Mesodermal cell (in vitro differentiated cells): Measurements from ENCODE around the gene MYO16.

Experiments
- H3K27ac ChIP-seq: 2 replicates; pipeline ENCODE4 v1.7.0; 2013; ENCODE audit warnings: mild to moderate bottlenecking, low read depth, low read length, moderate library complexity; ENCODE audit not compliant: severe bottlenecking
- H3K36me3 ChIP-seq: 2 replicates; pipeline ENCODE4 v1.7.1; 2013; ENCODE audit warnings: mild to moderate bottlenecking, low read length, moderate library complexity; ENCODE audit not compliant: control insufficient read depth, insufficient read depth
- H3K4me1 ChIP-seq: one replicate; pipeline ENCODE4 v1.7.1; 2013; ENCODE audit warnings: mild to moderate bottlenecking, low read length; ENCODE audit not compliant: insufficient read depth, control insufficient read depth, poor library complexity, severe bottlenecking
- H3K4me3 ChIP-seq: 2 replicates; pipeline ENCODE4 v1.7.0; 2013; ENCODE audit warnings: low read length, control low read depth, mild to moderate bottlenecking; ENCODE audit not compliant: insufficient read depth, poor library complexity, severe bottlenecking; ENCODE audit errors: extremely low read depth
- H3K9me3 ChIP-seq: 2 replicates; pipeline ENCODE4 v1.7.1; 2013; ENCODE audit warnings: mild to moderate bottlenecking, low read length, moderate library complexity; ENCODE audit not compliant: control insufficient read depth
- WGBS, 2 experiments: methylation state at CpG; one replicate each; pipeline ENCODE4 v1.1.5; 2013; ENCODE audit warnings: missing lambda C conversion rate in 2 of 2; ENCODE audit not compliant: insufficient coverage in 2 of 2; 5-methylcytosine and 5-hydroxymethylcytosine counted together

Gene MYO16

GRCh38 chr13:109224033-109224432, 594.6 kb downstream of the MYO16 start:
- WGBS, 2 experiments, result 86 to 91% methylated on average over 4 of the region's 4 CpGs
- no peaks in the 10 kb centered on the region for H3K36me3 ChIP-seq
- H3K4me1 ChIP-seq, result no peaks in the 10 kb centered on the region
- no peak overlapping the region for H3K27ac ChIP-seq
- H3K4me3 ChIP-seq, result no peak overlapping the region
- peaks cover 5% of the 10 kb centered on the region for H3K9me3 ChIP-seq

- 100% methylated on average over 1 of the region's 1 CpG for WGBS, 2 experiments
These were observed 597.2 kb downstream of the MYO16 start for GRCh38 chr13:109226631-109227030.

GRCh38 chr13:109227344-109227940, 598.0 kb downstream of the MYO16 start:
- Histone ChIP-seq H3K36me3 (no peaks in the 10 kb centered on the region), H3K4me3 (no peak overlapping the region), H3K4me1 (no peaks in the 10 kb centered on the region), H3K27ac (no peak overlapping the region), H3K9me3 (peaks cover 16% of the 10 kb centered on the region)
- WGBS, 2 experiments, result 60 to 100% methylated on average over 1 to 2 of the region's 5 CpGs

More at GRCh38 chr13:109226631-109227030, 597.2 kb downstream of the MYO16 start:
- H3K27ac ChIP-seq, result no peak overlapping the region
- no peaks in the 10 kb centered on the region for H3K36me3 ChIP-seq
- peaks cover 16% of the 10 kb centered on the region for H3K9me3 ChIP-seq
- no peaks in the 10 kb centered on the region for H3K4me1 ChIP-seq
- no peak overlapping the region for H3K4me3 ChIP-seq

GRCh38 chr13:109228211-109228610, 598.8 kb downstream of the MYO16 start:
- H3K36me3 ChIP-seq, result no peaks in the 10 kb centered on the region
- 88 to 94% methylated on average over 1 to 3 of the region's 3 CpGs for WGBS, 2 experiments
- no peak overlapping the region for H3K27ac ChIP-seq
- no peaks in the 10 kb centered on the region for H3K4me1 ChIP-seq
- H3K4me3 ChIP-seq, result no peak overlapping the region
- peaks cover 16% of the 10 kb centered on the region for H3K9me3 ChIP-seq

- WGBS, 2 experiments, result 93% methylated on average over 1 of the region's 1 CpG
These were observed 602.5 kb downstream of the MYO16 start for GRCh38 chr13:109231888-109232287.

GRCh38 chr13:109233293-109233692, 603.9 kb downstream of the MYO16 start:
- 78 to 100% methylated on average over 2 to 3 of the region's 5 CpGs for WGBS, 2 experiments

More at GRCh38 chr13:109231888-109232287, 602.5 kb downstream of the MYO16 start:
- Histone ChIP-seq H3K27ac (no peak overlapping the region), H3K4me1 (no peaks in the 10 kb centered on the region), H3K36me3 (no peaks in the 10 kb centered on the region), H3K4me3 (no peak overlapping the region), H3K9me3 (peaks cover 12% of the 10 kb centered on the region)

GRCh38 chr13:109235901-109236300, 606.5 kb downstream of the MYO16 start:
- Histone ChIP-seq H3K36me3 (no peaks in the 10 kb centered on the region), H3K9me3 (no peaks in the 10 kb centered on the region), H3K27ac (no peak overlapping the region), H3K4me3 (no peak overlapping the region), H3K4me1 (no peaks in the 10 kb centered on the region)
- 94 to 96% methylated on average over 5 of the region's 6 CpGs for WGBS, 2 experiments

More at GRCh38 chr13:109233293-109233692, 603.9 kb downstream of the MYO16 start:
- no peak overlapping the region for H3K4me3 ChIP-seq
- peaks cover 12% of the 10 kb centered on the region for H3K9me3 ChIP-seq
- no peaks in the 10 kb centered on the region for H3K4me1 ChIP-seq
- no peak overlapping the region for H3K27ac ChIP-seq
- H3K36me3 ChIP-seq, result no peaks in the 10 kb centered on the region

GRCh38 chr13:109241160-109241559, 611.7 kb downstream of the MYO16 start:
- H3K9me3 ChIP-seq, result peaks cover 7% of the 10 kb centered on the region
- WGBS, 2 experiments, result 89 to 100% methylated on average over 2 of the region's 2 CpGs

GRCh38 chr13:109243311-109243951, 614.0 kb downstream of the MYO16 start:
- 55 to 71% methylated on average over 5 to 8 of the region's 9 CpGs for WGBS, 2 experiments
- Histone ChIP-seq H3K4me3 (no peak overlapping the region), H3K9me3 (peaks cover 7% of the 10 kb centered on the region), H3K4me1 (peaks cover 14% of the 10 kb centered on the region), H3K36me3 (no peaks in the 10 kb centered on the region), H3K27ac (peak overlapping the region; percentile 98)

More at GRCh38 chr13:109241160-109241559, 611.7 kb downstream of the MYO16 start:
- peaks cover 14% of the 10 kb centered on the region for H3K4me1 ChIP-seq
- no peak overlapping the region for H3K4me3 ChIP-seq
- no peaks in the 10 kb centered on the region for H3K36me3 ChIP-seq
- H3K27ac ChIP-seq, result no peak overlapping the region

- Histone ChIP-seq H3K27ac (peak overlapping the region; percentile 98), H3K36me3 (no peaks in the 10 kb centered on the region), H3K4me1 (peaks cover 14% of the 10 kb centered on the region), H3K4me3 (no peak overlapping the region), H3K9me3 (peaks cover 11% of the 10 kb centered on the region)
- WGBS, 2 experiments, result 98 to 100% methylated on average over 3 of the region's 7 CpGs
These were observed 615.2 kb downstream of the MYO16 start for GRCh38 chr13:109244566-109244965.

GRCh38 chr13:109246001-109246400, 616.6 kb downstream of the MYO16 start:
- Histone ChIP-seq H3K27ac (no peak overlapping the region), H3K4me1 (peaks cover 14% of the 10 kb centered on the region), H3K36me3 (no peaks in the 10 kb centered on the region), H3K9me3 (peaks cover 11% of the 10 kb centered on the region), H3K4me3 (no peak overlapping the region)
- WGBS, 2 experiments, result 86 to 100% methylated on average over 1 of the region's 1 CpG
